ENCODE data around the gene PGAM2.

GRCh38 chr7:44065431-44066110 lies at the start of gene PGAM2:
- TF ChIP-seq CTCF (IDR thresholded peaks at IDR 0.05) (no peak), POLR2A (IDR thresholded peaks at IDR 0.05) (no peak)
